Sigmoid colon (tissue), 4 donors: ENCODE results near the gene ST13.
"Not testable (repeated sequence)": the region's sequence is repeated elsewhere in the genome, so short reads cannot be mapped to it uniquely, and the experiment has no call there.

Source experiments
- EP300 ChIP-seq, 4 donors: sonication (generic); formaldehyde crosslinking; IDR thresholded peaks; one replicate each; pipeline ENCODE4 v1.6.1; 2017; ENCODE audit warnings: antibody characterized with exemption in 4 of 4
- POLR2A ChIP-seq, 2 donors: fragments of 450-650 bp; IDR thresholded peaks; one replicate each; pipeline ENCODE4 v1.6.1; 2016; ENCODE audit warnings: antibody characterized with exemption in 2 of 2, mild to moderate bottlenecking in 2 of 2, moderate library complexity in 2 of 2
- TF ChIP-seq, protein P1 (sequence below), 4 experiments: fragments of 450-650 bp in 3 of 4; fragments of 200-600 bp in 1 of 4; IDR thresholded peaks; one replicate each; pipeline ENCODE4 v1.5.1; 2016 to 2019; ENCODE audit warnings: antibody characterized with exemption in 4 of 4, mild to moderate bottlenecking in 3 of 4, moderate library complexity in 2 of 4

DNA sequence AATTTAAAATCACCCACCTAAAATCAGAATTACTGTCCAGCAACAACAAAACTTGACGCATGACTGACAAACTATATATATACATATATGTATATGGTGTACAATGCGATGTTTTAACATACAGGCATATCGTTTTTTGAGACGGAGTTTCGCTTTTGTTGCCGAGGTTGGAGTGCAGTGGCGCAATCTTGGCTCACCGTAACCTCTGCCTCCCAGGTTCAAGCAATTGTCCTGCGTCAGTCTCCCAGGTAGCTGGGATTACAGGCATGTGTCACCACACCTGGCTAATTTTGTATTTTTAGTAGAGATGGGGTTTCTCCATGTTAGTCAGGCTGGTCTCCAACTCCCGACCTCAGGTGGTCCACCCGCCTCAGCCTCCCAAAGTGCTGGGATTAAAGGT, 10.6 kb downstream of the ST13 start:
- TF ChIP-seq POLR2A, EP300 (IDR thresholded peaks at IDR 0.05): not testable (repeated sequence)
- TF ChIP-seq, protein P1, sequence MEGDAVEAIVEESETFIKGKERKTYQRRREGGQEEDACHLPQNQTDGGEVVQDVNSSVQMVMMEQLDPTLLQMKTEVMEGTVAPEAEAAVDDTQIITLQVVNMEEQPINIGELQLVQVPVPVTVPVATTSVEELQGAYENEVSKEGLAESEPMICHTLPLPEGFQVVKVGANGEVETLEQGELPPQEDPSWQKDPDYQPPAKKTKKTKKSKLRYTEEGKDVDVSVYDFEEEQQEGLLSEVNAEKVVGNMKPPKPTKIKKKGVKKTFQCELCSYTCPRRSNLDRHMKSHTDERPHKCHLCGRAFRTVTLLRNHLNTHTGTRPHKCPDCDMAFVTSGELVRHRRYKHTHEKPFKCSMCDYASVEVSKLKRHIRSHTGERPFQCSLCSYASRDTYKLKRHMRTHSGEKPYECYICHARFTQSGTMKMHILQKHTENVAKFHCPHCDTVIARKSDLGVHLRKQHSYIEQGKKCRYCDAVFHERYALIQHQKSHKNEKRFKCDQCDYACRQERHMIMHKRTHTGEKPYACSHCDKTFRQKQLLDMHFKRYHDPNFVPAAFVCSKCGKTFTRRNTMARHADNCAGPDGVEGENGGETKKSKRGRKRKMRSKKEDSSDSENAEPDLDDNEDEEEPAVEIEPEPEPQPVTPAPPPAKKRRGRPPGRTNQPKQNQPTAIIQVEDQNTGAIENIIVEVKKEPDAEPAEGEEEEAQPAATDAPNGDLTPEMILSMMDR (IDR thresholded peaks at IDR 0.05), result not testable (repeated sequence)
